Embryonic facial prominence (tissue), 1 donor: Measurements from ENCODE around the gene KLHL36.
"Not testable (repeated sequence)": the region's sequence is repeated elsewhere in the genome, so short reads cannot be mapped to it uniquely, and the experiment has no call there.

Source experiments
- DNase-seq: peaks from one replicate; pipeline ENCODE4 v3.0.0-alpha.2; 2016; ENCODE audit errors: extremely low spot score

KLHL36 gene

DNA sequence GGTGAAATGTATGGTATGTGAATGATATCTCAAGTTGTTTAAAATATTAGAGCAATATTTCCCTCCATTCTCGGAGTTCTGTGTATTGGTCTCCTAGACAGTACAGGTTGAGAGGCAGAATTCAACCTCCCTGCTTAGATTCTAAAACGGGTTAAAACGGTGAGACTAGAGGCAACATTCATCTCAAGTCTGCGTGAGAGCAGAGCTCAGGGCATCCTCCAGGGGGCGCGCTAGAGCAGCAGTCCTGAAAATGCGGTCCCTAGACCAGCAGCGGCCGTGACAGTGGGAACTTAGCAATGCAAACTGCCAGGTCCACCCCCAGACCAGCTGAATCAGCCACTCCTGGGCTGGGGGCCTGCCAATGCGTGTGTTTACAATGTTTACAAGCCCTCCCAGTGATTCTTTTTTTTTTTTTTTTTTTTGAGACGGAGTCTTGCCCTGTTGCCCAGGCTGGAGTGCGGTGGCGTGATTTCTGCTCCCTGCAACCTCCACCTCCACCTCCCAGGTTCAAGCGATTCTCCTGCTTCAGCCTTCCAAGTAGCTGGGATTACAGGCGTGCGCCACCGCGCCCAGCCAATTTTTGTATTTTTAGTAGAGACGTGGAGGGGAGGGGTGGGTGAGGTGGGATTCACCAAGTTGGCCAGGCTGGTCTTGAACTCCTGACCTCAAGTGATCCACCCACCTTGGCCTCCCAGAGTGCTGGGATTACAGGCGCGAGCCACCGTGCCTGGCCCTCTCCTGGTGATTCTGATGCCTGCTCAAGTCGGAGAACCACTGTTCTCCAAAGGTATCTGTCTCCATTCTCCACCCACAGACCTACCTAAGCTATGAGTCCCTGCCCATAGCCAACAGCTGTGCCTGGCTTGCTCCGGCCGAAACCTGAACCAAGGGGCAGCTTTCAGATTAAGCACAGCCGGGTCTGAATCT lies 24.2 kb downstream of the KLHL36 start:
- no peak for DNase-seq

DNA sequence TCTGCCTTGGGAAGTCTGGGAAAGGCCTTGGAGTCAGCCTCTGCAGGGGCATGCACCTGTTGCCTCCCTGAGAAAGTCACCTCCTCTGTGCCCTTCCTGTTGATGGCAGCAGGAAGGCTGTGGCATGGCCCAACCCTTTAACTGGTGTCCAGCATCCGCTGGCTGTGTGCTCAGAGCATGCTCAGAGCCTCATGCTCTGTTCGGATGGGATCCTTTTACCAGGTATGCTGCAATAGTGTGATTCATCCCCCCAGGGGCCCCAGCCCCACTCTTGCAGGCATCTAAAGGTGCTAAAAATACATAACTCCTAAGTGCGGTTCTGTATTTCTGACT lies 24.9 kb downstream of the KLHL36 start:
- DNase-seq: no peak

DNA sequence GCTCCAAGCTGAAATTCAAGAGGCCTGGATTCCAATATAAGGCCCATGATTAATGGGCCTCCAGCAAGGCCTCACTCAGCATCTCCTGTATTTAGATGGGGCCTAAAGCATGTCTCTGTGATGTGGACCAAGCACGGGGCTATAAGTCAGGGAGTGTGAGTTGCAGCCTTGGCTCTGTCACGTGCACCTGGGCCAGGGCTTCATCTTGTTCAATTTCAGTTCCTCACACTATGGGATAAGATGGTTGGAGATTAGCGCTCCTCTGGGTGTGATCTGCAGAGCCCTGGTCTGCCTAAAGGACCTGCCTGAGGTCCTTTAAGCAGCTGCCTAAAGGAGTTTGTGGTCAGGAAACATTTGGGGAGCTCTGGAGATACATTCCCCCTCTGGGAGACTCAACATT lies 25.2 kb downstream of the KLHL36 start:
- no peak for DNase-seq

DNA sequence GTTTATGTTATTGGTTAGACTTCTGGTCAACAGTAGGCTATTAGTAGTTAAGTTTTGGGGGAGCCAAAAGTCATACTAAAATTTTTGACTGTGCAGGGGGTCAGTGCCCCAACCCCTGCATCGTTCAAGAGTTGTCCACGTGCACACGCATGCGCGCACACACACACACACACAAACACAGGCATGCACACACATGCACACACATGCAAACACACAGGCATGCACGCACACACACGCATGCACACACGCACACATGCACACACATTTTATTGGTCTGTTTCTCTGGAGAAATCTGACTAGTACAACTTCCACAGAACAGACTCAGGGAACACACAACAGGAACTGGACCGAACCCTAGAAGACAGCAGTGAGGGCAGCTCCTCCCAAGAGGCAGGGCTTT lies 27.1 kb downstream of the KLHL36 start:
- DNase-seq: no peak

DNA sequence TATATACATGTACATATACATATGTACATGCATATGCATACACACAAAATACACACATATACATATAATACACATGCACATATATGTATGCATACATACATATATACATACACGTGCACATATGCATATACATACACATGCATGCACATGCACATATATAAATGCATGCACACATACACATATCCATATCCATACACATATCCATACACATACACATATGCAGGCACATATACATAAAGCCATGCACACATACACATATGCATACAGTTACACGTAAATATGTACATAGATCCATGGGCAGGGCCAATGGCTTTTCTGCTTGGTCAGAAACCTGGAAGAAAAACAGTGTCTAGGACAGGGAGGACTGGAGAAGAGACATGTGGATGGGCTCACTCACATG lies 27.6 kb downstream of the KLHL36 start:
- DNase-seq: no peak

DNA sequence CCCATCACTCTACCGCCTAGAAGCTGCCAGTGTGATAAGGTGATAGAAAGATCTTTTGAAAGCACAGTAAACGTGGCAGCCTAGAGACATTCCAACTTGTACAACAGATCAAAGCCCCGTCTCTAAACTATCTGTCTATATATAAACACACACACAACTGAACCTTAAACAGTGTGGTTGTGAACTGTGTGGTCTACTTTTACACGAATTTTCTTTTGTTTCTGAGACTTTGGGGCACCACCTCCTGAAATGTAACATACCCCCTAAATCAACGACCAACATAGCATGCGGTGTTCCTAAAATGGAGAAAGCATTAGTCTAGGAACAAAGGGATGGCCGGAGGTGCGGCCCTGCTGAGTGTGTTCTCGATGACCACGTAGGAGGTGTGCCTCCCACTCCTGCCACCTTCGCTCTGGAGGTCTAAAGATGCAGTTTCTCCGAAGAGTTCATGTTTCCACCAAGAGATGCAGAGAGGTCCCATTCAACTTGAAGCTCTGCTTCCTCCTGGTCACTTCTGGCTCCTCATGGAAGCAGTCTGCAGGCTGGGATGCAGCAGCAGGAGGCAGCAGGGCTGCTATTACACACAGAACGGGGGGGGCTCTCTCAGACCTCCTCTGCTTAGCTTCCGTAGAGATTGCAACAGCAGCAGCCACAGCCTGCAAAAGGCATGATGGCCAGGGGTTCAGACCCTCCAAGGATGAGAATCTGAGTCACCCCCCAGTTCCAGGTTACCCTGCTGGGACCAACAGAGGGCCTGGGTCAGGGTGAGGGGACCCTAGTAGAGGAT lies 28.9 kb downstream of the KLHL36 start:
- no peak for DNase-seq

DNA sequence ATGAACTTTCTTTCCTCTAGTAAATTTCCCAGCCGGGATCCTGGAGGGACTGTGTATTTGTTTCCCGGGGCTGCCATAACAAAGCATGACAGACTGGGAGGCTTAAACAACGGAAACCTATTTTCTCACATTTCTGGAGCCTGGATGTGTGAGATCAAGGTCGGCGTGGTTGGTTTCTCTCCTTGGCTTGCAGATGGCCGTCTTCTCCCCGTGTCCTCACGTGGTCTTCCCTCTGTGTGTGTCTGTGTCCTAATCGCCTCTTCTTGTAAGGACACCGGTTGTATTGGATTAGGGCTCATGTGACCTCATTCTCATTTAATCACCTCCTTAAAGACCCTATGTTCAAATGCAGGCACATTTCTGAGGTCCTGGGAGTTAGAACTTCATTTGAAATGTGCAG lies 29.5 kb downstream of the KLHL36 start:
- DNase-seq: no peak

DNA sequence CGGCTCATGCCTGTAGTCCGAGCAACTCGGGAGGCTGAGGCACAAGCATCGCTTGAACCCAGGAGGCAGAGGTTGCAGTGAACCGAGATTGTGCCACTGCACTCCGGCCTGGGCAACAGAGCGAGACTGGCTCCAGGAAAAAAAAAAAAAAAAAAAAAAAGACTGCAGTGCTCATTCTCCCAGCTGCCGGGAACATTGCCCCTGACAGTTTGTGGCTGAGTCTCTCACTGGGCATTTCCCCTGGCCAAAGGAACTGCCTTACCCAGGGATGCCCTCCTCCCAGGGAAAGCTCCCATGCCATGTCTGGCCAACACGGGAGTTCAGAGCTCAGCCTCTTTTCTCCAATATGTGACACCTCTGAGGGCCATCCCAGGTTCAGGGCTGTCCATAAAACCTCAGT lies 30.2 kb downstream of the KLHL36 start:
- DNase-seq: no peak

DNA sequence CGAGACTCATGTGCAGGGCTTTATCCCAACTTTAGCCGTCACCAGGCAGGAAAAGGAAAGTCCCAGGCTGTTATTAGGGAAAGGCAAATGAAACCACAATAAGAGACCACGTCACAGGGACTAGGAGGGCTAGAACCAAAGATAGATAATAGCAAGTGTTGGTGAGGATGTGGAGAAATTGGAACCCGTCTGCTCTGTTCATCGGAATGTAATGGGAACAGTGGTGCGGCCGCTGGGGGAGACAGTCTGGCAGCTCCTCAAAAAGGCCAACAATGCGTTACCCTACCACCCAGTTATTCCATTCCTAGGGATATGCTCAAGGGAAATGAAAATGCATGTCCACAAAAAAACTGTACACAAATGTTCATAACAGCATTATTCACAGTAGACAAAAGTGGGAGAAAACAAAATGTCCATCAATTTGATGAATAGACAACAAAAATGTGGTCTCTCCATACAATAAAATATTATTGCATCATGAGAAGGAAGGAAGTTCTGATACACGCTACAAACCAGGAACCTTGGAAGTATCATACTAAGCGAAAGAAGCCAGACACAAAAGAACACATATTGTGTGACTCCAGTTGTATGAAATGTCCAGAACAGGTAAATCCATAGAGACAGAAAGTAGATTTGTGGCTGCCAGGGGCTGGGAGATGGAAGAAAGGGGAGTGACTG lies 32.0 kb downstream of the KLHL36 start:
- DNase-seq: no peak

DNA sequence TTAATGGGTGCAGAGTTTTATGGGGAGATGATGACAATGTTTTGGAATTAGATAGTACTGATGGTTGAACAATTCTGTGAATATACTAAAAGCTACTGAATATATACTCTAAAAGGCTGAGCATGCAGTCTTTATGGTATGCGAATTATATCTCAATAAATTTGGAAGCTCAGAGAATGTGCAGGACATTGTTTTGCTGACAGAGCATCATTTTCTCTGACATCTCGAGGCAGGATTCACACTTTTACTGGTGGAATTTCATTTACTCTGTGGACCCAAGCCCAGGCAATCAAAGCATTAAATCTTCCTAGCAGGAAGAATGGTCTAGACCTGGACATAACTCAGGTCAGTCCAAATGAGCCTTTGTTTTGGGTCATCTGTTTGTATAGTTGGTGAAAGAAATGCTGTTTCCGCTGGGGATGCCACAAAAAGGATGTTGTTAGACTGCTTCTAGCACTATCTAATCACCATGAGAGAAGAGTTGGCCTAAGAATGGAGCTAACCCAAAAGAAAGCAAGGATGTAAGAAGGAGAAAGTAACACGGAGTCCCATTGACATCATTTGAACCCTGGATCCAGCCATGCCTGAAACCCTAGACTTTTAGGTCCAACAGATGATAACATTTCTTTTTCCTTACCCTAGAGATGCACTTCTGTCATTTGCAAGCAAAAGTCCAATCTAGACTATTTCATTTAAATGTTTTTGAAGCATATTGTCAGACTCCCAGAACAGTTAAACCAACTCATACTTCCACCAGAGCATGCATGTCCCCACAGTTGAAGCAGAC lies 32.7 kb downstream of the KLHL36 start:
- DNase-seq: no peak

DNA sequence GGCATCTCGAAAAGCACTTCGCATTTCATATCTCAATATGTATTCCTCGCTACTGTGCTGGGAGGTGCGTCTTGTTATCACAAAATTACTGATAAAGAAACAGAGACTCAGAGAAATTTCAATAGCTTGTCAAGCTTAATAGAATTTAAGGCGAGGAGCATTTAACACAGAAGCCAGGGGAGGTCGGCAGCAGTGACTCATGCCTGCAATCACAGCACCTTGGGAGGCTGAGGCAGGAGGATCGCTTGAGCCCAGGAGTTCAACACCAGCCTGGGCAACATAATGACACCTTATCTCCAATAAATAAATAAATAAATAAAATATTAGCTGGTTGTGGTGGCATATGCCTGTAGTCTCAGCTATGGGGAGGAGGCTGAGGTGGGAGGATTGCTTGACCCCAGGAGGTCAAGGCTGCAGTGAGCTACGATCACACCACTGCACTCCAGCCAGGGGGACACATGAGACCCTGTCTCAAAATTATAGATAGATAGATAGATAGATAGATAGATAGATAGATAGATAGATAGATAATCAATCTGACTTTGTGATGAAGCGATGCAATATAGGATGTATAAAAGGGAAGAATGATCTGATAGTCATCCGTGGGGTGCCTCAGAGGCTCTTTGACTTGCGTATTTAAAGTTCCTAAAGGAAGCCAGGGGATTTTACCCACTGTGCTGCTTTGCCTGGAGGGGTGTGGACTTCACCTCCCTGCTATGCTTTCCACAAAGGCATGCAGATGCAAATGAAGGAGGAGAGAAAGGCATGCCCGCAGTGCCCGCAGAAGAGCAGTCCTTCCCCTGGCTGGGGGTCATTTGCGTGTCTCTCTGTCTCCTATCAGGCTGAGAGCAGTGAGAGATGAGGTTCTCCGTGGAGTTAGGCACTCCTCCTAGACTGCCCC lies 35.6 kb downstream of the KLHL36 start:
- no peak for DNase-seq

DNA sequence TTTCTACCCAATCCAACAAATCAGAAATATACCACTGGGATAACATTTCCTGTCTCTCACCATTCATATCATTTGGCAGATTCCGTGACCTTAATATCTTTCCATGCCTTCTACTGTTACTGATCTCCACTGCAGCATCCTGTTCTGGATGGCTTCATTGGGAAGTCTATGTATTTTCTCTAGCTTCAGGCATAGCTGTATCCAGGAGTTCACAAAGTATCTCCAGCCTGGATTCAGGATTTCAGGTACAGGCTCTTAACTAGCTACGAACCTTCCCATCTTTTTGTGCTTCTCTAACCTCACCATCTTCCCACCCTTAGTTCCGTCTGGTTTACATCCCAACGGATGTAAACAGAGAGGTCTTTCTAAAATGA lies 36.3 kb downstream of the KLHL36 start:
- no peak for DNase-seq

DNA sequence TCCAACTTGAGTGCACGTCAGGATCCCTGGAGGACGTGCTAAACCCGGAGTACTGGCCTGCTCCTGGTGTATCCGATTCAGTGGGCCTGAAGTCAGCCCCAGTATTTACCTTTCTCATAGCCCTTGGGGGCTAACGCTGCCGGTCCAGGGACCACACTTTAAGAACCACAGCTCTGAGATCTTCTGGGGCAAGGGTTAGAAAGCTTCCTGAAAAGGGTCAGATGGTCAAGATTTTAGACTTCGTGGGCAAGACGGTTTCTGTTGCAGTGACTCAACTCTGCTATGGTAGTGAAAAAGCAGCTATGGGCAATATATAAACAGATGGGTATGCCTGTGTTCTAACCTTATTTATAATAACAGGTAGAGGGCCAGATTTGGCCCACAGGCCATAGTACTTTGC lies 36.9 kb downstream of the KLHL36 start:
- DNase-seq: no peak

DNA sequence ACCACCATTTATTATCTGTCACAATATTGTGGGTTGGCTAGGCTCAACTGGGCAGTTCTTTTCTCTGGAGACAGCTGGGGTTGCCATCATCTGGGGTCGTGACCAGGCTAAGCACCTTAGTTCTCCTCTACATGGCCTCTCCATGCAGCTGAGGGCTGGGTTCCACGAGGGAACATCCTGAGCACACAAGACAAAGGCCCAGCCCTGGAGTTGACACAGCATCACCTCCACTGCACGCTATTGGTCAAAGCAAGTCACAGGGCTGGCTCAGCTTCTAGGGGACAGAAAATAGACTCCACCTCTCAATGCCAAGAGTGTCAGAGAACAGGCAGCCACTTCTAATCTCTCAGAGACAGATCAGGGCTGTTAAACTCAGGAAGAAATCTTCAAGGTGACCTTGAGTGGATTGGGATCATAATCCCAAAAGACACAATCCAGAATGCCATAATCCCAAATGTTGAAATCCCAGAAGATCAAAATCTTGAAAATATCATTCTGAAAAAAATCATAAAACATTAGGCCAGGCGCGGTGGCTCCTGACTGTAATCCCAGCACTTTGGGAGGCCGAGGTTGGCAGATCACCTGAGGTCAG lies 38.5 kb downstream of the KLHL36 start:
- DNase-seq: no peak

DNA sequence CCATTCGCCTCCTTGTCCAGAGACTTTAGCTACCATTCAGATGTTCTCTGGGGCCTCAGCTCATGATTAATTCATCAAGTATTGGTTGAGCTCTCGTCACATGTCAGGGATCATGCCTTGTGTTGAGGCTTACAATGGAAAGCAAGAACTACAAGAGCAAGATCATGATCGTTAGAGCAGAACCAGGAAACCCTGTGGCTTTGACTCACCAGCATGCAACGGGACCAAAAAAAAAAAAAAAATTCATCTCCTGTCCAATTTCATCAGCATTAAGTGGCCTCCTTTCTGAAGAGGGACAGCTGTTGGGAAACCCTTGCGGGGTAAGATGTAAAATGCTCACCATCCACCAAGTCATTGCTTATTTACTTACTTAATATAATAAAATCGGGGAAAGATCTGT lies 39.4 kb downstream of the KLHL36 start:
- DNase-seq: no peak

DNA sequence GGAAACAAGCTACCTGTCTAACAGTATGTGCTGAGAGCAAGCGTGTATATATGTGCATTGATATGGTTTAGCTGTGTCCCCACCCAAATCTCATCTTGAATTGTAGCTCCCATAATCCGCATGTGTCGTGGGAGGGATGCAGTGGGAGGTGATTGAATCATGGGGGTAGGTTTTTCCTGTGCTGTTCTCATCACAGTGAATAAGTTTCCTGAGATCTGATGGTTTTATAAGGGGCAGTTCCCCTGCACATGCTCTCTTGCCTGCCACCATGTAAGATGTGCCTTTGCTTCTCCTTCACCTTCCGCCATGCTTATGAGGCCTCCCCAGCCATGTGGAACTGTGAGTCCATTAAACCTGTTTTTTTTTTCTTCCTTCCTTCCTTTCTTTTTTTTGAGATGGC lies 39.9 kb downstream of the KLHL36 start:
- DNase-seq: not testable (repeated sequence)

DNA sequence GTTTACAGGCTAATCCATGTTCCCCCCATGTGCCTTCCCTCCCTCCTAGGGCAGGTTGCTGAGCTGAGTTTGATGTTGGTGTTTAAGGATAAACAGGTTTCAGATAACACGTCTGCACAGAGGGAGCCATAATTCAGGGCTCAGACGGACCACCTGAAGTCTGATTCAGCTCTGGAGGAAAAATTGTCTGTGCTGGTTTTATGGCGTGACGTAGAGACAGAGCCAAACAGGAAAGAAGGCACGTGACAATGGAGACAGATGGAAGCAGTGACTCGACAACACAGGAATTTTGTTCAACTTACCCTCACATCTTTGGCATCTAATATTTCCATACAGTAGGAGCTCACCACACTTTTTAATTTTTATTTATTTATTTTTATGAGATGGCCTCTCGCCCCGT lies 40.8 kb downstream of the KLHL36 start:
- DNase-seq: no peak

DNA sequence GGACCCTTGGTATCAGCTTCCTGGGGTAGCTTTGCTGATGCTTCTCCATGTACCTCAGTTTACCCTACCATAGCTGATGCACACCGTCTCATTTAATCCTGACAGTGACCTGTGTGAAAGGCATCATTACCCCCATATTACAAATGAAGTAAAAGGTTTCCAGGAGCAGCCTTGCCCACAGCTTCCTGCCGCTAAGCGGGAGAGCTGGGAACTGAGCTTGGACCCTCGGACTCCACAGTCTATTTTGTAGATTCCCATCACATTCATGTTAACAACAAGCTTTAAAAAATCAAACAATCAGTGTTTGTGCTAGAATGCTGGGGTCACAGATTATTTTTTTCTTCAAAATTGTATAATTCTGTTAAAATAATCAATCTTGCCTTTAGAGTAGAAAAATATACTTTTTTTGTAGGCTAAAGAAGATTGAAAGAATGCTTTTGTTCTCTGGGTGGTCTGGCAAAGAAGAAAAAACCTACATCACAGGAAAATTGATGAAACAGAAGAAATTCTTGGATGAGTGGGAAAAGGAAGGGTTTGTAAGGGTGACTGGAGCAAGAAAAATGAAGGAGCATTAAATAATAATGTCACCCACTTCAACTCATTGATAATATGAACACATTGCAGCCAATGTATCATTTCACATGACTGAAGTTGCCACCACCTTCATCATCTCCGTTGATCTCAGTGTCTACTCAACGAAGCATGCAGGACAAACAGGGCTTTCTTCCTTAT lies 41.9 kb downstream of the KLHL36 start:
- DNase-seq: no peak

DNA sequence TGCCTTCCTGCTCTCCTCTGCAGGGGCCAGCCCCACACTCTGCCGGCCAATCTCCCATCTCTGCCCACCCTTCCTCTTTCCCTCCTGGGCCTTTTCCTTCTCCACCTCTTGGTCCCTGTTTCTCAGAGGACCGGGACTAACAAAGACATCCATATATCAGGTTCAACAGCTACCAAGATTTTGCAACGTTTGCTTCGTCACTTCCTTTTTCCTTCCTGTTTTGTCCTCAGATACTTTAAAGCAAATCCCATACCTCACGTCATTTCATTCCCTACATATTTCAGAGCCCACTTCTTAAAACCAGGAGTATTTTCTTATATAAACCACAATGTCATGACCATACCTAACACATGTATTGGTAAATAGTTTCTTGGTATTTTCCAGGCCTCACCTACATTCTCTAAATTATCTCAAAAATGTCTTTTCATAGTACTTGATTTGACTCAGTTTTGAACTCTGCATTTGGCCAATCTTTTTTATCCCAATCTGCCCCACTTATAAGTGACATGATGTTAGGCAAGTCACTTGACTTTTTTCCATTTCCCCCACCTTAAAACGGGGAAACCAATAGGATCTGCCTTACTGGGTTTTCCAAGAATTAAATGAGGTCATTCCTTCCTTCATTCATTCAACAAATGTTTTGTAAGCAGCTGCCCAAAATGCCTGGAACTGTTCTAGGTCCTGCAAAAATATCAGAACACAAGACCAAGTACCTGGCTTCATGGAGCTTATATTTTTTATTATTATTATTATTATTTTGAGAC lies 44.3 kb downstream of the KLHL36 start:
- DNase-seq: no peak
